Activated T-cell treated with anti-CD3 and anti-CD28 coated beads, Interleukin-2, amount 50 U/mL, for 48 hours (primary cell): ENCODE data around the gene BCAP29.
"Not testable (repeated sequence)": the region's sequence is repeated elsewhere in the genome, so short reads cannot be mapped to it uniquely, and the experiment has no call there.

Experiments used
- DNase-seq, 2 experiments: peaks; one replicate each; pipeline ENCODE4 v3.0.0-alpha.2; 2020

Gene BCAP29

GRCh38 chr7:107628461-107629064 is 48.5 kb downstream of the BCAP29 start:
- DNase-seq: no peak

GRCh38 chr7:107630342-107630741 is 50.3 kb downstream of the BCAP29 start:
- no peak for DNase-seq

DNA sequence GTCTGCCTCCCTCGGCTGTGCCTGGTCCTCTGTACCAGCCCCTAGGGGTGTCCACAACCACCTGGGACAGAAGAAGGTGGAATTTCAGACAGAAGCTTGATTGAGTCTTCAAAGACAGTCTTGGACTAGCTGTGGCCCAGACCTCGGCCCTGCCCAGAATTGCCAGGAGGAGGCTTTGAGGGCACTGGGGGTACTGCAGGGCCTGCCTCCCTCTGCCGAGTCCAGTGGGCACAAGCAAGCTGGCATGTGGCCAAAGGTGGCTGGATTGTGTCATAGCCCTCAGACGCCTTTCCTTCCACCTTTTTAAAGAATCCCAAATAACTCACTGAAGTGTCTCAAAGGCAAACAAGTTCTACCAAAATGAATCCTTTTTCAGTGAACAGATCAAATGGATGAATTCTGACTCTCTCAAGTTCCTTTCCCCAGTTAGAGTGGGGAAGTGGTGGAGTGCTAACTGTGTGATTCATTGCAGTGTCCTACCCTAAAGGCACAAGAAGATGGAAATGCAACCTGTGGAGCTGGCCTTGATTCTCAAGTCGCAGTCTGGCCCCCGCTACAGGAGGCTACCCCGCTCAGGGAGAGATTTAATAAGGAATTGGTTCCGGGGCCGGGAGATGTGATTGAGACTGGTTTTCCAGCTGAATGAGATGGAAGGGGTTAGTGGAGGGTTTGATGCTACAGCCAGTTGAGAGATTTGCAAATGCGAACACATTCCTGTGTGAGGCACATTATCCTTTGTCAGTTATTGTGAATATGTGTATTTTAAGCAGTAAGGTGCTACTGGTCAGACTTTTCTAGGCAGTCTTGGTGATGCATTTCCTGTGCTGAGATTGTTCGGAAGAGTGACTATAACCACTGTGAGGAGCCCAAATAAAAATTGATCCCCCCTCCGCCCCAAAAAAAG is 51.8 kb downstream of the BCAP29 start:
- no peak for DNase-seq

- DNase-seq: no peak
These were observed 52.4 kb downstream of the BCAP29 start for GRCh38 chr7:107632492-107632865.

GRCh38 chr7:107638594-107638993 is 58.5 kb downstream of the BCAP29 start:
- DNase-seq: no peak

- not testable (repeated sequence) for DNase-seq
These were observed 59.0 kb downstream of the BCAP29 start for GRCh38 chr7:107639070-107639469.

DNA sequence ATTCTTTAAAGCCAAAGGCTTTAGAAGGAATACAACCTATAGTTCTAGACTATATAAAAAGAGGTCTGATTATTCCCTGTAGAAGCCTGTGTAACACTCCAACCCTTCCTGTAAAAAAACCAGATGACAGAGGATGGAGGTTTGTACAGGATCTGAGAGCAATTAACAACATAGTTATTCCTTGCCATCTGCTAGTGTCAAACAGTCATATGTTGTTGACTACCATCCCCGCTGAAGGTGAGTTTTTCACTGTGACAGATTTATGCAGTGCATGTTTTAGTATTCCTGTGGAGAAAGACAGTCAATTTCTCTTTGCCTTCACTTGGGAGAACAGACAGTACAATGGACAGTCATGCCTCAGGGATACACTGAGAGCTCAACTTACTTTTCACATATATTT is 61.6 kb downstream of the BCAP29 start:
- no peak for DNase-seq

GRCh38 chr7:107642501-107642900 is 62.5 kb downstream of the BCAP29 start:
- no peak for DNase-seq

GRCh38 chr7:107643407-107643806 is 63.4 kb downstream of the BCAP29 start:
- DNase-seq: no peak

DNA sequence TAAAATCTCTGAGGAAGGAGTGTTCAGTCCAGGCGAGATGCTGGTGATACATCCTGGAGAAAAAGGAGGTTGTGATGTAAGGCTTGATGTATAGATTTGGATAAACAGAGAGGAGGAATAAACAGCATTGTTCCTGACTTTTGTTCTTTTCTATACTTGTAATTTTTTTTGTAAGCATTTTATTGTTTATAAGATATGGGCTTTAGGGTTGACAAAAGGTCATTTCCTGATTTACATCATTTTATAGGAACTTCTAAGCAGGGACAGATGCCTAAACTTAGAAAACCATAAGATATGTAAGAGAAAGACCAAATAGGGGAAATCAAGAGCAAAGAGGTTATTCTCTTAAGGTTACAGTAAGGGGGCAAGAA is 63.9 kb downstream of the BCAP29 start:
- no peak for DNase-seq

- DNase-seq: no peak
These were observed 64.4 kb downstream of the BCAP29 start for GRCh38 chr7:107644309-107644974.

DNA sequence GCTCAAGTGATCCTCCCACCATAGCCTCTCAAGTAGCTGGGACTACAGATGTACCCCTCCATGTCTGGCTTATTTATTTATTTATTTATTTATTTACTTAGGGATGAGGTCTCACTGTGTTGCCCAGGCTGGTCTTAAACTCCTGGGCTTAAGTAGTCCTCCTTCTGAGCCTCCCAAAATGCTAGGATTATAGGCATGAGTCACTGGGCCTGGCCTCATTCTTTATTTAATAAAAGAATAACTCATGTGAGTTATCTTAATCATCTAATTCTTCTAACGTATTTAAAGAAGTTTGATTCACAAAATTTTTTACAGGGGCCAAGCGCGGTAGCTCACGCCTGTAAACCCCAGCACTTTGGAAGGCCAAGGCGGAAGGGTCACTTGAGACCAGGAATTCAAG is 72.6 kb downstream of the BCAP29 start:
- no peak for DNase-seq

GRCh38 chr7:107658467-107658866 is 78.4 kb downstream of the BCAP29 start:
- no peak for DNase-seq

DNA sequence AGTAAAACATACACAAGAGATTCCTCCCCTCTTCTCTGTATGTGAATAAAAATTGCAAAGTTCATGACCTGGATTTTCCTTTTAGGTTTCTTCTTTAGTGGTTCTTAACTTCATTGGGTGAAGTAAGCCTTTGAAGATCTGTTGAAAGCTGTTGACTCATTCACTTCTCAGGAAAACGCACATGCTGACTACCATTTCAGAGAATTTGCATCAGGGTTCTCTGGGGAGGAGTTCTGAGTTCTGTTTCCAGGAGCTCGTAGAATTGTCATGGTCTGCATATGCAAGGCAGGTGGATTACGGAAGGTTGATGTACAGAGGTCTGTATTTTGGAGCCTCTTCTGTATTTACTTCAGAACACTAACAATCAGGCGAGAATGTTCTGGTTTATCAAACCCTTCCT is 79.6 kb downstream of the BCAP29 start:
- DNase-seq: peak in 1 of 2 experiments; percentile 38

DNA sequence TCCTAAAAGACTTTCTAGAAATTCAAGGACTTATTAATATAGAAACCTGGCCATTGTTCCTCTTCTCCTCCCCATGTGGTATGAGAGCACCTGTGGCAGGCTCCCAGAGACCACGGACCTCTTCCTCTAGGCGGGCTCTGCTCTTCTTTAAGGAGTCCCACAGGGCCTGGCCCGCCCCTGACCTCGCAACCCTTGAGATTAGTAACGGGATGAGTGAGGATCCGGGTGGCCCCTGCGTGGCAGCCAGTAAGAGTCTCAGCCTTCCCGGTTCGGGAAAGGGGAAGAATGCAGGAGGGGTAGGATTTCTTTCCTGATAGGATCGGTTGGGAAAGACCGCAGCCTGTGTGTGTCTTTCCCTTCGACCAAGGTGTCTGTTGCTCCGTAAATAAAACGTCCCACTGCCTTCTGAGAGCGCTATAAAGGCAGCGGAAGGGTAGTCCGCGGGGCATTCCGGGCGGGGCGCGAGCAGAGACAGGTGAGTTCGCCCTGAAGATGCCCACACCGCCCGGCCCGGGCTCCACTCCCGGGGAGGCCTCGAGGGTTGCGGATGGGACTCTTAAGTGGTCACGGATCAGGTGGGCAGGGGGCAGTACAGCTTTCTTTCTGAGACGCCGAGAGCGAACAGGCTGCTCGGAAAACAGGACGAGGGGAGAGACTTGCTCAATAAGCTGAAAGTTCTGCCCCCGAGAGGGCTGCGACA is 80.5 kb downstream of the BCAP29 start, which contains the start of gene SLC26A4:
Gene SLC26A4 (plus strand): TSS at position 448 of the 700 bp plus-strand sequence. CDS start 814 bp downstream, outside the sequence.
- DNase-seq: peak; percentile 70 to 72

DNA sequence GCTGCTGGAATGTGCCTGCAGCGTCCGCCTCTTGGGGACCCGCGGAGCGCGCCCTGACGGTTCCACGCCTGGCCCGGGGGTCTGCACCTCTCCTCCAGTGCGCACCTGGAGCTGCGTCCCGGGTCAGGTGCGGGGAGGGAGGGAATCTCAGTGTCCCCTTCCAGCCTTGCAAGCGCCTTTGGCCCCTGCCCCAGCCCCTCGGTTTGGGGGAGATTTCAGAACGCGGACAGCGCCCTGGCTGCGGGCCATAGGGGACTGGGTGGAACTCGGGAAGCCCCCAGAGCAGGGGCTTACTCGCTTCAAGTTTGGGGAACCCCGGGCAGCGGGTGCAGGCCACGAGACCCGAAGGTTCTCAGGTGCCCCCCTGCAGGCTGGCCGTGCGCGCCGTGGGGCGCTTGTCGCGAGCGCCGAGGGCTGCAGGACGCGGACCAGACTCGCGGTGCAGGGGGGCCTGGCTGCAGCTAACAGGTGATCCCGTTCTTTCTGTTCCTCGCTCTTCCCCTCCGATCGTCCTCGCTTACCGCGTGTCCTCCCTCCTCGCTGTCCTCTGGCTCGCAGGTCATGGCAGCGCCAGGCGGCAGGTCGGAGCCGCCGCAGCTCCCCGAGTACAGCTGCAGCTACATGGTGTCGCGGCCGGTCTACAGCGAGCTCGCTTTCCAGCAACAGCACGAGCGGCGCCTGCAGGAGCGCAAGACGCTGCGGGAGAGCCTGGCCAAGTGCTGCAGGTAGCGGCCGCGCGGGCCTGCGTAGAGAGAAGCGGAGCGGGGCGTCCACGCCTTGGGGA is 81.2 kb downstream of the BCAP29 start:
- peak; percentile 68 to 77 for DNase-seq

DNA sequence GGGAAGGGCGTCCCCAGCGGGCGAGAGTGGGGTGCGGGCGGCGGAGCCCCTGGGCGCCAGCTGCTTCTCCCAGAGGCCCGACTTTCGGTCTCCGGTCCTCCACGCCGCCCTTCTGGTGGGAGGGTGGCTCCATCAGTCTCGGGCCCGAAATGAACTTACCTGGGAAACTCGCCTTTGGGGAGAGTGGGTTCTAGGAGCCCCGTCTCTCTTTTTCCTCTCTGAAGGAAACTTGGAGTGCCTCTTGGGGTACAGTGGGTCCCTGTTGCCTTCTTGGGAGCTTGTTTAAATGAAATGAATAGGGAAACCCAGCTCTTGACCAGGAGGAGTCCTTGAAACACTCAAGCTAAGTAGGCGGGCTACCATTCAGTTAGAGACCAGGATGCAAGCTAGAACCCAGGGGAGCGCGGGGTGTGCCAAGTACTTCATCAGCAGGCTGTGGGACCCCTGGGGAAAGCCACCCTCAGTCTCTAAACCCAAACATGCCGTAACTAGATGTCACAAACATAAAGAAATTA is 81.9 kb downstream of the BCAP29 start:
- no peak for DNase-seq

GRCh38 chr7:107663196-107663595 is 83.2 kb downstream of the BCAP29 start:
- DNase-seq: no peak

- DNase-seq: no peak
These were observed 86.7 kb downstream of the BCAP29 start for GRCh38 chr7:107666790-107667189.

DNA sequence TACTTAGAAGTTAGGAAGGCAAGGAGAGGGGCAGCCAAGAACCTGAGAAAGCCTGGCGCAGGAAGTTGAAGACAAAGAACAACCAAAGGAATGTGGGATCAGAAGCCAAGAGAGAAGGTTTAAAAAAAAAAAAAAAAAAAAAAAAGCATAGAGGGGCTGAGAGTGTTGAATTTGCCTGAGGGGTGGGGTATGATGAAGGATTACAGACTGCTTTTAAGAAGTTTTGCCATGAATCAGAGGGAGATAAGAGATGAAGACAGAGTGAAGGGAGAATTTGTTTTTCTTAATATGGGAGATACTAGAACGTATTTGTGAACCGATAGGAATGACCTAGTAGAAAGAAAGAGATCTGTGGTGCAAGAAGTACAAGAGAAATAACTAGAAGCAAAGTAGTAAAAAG is 87.3 kb downstream of the BCAP29 start:
- DNase-seq: no peak

- DNase-seq: no peak
These were observed 88.2 kb downstream of the BCAP29 start for GRCh38 chr7:107668296-107668695.
